D721Med (cell line): Measurements from ENCODE around the gene CETP.

ENCODE experiments used
- DNase-seq: peaks from one replicate; pipeline ENCODE4 v3.0.0; 2011; ENCODE audit warnings: low spot score; ENCODE audit not compliant: insufficient read length
- FAIRE-seq: peaks from 2 replicates; lab custom pipeline; 2011; peaks lifted over from hg19 to GRCh38; lab: Jason Lieb, UNC
- TF ChIP-seq, protein P1 (sequence below): IDR thresholded peaks from 2 replicates; pipeline ENCODE4 v1.5.1; 2012; ENCODE audit warnings: mild to moderate bottlenecking, control low read depth; ENCODE audit not compliant: insufficient read depth; ENCODE audit errors: missing control alignments

Gene CETP

GRCh38 chr16:57009643-57010170, 48.0 kb downstream of the CETP start:
- no peak for DNase-seq
- no peak for FAIRE-seq
- TF ChIP-seq, protein P1, sequence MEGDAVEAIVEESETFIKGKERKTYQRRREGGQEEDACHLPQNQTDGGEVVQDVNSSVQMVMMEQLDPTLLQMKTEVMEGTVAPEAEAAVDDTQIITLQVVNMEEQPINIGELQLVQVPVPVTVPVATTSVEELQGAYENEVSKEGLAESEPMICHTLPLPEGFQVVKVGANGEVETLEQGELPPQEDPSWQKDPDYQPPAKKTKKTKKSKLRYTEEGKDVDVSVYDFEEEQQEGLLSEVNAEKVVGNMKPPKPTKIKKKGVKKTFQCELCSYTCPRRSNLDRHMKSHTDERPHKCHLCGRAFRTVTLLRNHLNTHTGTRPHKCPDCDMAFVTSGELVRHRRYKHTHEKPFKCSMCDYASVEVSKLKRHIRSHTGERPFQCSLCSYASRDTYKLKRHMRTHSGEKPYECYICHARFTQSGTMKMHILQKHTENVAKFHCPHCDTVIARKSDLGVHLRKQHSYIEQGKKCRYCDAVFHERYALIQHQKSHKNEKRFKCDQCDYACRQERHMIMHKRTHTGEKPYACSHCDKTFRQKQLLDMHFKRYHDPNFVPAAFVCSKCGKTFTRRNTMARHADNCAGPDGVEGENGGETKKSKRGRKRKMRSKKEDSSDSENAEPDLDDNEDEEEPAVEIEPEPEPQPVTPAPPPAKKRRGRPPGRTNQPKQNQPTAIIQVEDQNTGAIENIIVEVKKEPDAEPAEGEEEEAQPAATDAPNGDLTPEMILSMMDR: no peak

- DNase-seq (no peak), FAIRE-seq (no peak)
- TF ChIP-seq, protein P1: no peak
These were observed 50.6 kb downstream of the CETP start for GRCh38 chr16:57012353-57012752.

DNA sequence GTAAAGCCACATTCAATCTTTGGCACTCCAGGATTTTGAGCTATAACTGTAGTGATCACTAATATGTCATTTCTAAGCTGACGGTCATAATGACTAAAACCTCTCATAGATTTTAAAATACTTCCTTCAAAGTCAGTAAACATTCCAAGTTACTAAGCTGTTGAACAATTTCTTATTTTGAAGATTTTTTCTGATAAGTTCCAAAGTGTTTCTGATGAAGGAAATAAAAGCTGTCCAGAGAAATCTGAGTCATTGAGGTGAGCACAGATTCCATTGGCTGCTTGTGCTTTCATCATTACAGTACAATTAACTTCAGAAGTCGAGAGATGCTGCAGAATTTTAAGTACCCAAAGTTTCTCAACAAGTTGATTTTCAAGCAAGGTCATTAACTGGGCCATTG, 51.5 kb downstream of the CETP start:
- TF ChIP-seq, protein P1: no peak
- DNase-seq: no peak
- no peak for FAIRE-seq

GRCh38 chr16:57013902-57014301, 52.2 kb downstream of the CETP start:
- TF ChIP-seq, protein P1: no peak
- no peak for FAIRE-seq
- no peak for DNase-seq

DNA sequence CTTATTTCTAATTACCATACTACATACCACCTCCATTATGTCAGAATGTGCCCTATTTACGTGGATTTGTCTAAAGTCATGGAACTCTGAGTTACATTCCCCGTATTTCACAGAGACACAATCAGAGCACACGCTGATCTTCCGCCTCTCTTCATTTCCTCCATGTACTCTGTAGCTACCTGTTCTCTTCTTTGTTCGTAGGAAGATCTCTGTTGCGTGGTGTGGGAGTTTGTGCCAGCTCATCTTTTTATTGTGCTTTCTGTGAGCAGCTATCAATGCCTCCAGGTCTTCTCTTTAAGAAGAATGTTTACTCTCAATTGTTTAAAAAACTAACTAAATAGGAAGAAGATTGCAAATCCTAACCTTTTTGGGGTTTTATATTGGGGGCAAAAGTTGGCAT, 54.6 kb downstream of the CETP start:
- FAIRE-seq: no peak
- TF ChIP-seq, protein P1: no peak
- no peak for DNase-seq

GRCh38 chr16:57016831-57017230, 55.1 kb downstream of the CETP start:
- TF ChIP-seq, protein P1: no peak
- DNase-seq (no peak), FAIRE-seq (no peak)

GRCh38 chr16:57017251-57017650, 55.5 kb downstream of the CETP start:
- TF ChIP-seq, protein P1: no peak
- no peak for FAIRE-seq
- no peak for DNase-seq
